NCI-H2196 treated with DMSO at 0.1 percent for 48 hours (cell line): ENCODE data around the gene AHSA1.
"Not testable (repeated sequence)": the region's sequence is repeated elsewhere in the genome, so short reads cannot be mapped to it uniquely, and the experiment has no call there.

Experiments used
- DNase-seq: peaks from one replicate; lab custom pipeline; 2025; ENCODE audit not compliant: unreplicated experiment; lab: John Stamatoyannopoulos, UW

The AHSA1 gene

DNA sequence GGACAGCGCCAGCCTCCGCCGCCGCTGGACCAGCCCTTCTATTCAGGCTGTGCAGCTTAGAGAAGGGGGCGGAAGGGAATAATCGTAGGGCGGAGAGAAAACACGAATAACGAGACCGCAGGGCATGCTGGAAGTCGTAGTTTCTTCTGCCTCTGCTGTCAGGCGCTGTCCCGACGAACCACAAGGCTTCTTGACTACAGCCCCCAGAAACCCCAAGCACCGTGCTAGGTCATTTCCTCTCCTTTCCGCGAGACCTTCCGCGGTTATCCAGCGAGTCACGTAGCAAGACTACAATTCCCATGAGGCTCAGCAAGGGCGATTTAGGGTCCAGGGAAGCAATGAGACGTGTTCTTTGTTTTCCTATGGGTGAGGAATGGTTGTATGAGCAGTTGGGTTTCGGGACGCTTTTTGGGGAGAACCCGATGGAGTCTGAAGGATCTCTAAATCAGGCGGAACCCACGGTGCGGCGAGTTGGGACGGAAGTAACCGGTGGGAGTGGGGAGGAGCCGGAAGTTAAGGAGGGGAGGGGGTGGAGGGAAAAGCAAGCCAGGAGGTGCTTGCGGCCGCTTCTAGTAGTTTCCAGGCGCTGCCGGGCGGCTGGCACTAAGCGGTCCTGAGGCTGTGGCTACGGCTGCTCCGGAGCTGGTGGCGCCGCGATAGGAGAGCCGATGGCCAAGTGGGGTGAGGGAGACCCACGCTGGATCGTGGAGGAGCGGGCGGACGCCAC lies at the start of gene AHSA1, which contains the start of gene VIPAS39:
TSS of gene AHSA1 (plus strand) at position 572 of the 727 bp plus-strand sequence. CDS start at position 669, 97 bp downstream.
TSS of gene VIPAS39 (minus strand) at position 80 of the 727 bp plus-strand sequence. CDS start 3,499 bp downstream, outside the sequence.
- DNase-seq: peak; percentile 98

DNA sequence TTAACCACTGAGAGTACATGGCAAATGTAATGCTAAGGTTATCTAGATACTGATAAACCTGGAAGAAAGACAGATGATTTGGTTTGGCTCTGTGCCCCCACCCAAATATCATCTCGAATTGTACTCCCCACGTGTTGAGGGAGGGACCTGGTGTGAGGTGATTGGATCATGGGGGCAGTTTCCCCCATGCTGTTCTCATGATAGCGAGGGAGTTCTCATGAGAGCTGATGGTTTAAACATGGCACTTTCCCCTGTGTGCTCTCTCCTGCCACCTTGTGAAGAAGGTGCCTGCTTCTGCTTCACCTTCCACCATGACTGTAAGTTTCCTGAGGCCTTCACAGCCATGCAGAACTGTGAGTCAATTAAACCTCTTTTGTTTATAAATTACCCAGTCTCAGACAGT lies 48.8 kb upstream of the AHSA1 start:
- no peak for DNase-seq

DNA sequence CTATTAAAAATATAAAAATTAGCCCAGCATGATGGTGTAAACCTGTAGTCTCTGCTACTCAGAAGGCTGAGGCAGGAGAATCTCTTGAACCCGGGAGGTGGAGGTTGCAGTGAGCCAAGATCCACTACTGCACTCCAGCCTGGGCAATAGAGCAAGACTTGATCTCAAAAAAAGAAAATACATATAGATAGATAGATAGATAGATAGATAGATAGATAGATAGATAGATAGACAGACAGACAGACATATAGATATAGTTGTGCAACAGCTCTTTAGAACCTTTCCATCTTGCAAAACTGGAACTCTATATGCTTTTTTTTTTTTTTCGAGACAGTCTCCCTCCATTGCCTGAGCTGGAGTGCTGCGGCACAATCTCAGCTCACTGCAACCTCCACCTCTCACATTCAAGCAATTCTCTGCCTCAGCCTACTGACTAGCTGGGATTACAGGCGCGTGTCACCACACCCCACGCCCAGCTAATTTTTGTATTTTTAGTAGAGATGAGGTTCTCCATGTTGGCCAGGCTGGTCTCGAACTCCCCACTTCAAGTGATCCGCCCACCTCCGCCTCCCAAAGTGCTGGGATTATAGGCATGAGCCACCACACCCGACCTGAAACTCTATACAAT lies 42.4 kb upstream of the AHSA1 start:
- DNase-seq: not testable (repeated sequence)

DNA sequence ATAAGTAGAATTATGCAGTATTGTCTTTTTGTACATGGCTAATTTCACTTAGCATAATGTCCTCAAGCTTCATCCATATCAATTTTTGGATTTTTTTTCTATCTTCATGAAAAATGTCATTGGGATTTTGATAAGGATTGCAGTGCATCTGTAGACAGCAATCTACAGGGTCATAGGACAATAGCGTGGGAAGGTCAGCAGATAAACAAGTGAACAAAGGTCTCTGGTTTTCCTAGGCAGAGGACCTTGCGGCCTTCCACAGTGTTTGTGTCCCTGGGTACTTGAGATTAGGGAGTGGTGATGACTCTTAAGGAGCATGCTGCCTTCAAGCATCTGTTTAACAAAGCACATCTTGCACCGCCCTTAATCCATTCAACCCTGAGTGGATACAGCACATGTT lies 41.8 kb upstream of the AHSA1 start:
- not testable (repeated sequence) for DNase-seq

DNA sequence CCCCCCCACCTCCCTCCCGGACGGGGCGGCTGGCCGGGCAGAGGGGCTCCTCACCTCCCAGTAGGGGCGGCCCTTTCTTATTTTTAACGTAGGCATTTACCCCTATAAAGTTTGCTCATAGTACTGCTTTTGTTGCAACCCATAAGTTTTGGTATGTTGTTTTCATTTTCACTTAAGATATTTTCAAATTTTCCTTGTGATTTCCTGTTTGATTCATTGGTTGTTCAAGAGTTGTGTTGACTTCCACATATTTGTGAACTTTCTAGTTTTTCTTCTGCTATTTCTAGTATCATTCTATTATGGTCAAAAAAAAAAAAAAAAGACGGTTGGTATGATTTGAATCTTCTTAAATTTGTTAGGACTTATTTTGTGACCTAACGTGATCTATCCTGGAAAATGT lies 41.1 kb upstream of the AHSA1 start:
- no peak for DNase-seq

DNA sequence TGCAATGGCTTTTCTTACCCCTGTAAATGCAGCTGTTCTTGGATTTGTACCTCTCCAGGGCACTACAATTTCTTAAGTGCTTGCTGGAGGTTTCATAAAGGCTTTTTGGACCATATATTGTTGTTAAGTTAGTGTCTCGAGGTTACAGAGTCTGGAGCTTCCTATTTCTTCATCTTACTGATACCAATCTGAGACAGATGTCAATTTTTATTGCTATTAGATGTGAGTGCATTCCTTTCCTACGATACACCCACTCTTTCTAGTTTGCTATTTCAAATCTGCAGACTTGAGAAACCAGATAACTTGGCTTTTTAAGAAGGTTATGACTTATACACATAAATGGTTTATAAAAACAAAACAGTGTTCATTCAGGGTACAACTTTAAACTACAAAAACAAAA lies 36.7 kb upstream of the AHSA1 start:
- DNase-seq: no peak

DNA sequence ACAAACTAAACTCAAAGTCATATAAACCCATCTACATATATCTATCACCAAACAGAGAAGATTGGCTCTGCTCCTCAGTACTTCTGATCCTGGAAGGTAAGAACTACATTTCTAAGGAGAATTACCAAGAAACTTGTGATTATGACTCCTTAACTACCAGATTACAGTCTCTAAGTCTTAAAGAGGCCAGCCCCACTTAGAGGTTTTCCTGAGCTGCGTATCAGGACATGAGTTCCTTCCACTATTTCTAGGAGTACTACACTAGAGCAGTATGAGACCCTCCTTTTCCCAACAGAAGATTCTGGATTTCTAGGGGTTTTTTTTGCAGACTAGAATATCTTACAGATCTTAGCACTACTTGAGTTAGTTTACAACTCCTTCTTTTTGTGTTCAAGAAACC lies 34.5 kb upstream of the AHSA1 start, which contains the start of gene NOXRED1:
TSS of gene NOXRED1 (minus strand) at position 101 of the 400 bp plus-strand sequence. CDS start 634 bp downstream, outside the sequence.
- no peak for DNase-seq

DNA sequence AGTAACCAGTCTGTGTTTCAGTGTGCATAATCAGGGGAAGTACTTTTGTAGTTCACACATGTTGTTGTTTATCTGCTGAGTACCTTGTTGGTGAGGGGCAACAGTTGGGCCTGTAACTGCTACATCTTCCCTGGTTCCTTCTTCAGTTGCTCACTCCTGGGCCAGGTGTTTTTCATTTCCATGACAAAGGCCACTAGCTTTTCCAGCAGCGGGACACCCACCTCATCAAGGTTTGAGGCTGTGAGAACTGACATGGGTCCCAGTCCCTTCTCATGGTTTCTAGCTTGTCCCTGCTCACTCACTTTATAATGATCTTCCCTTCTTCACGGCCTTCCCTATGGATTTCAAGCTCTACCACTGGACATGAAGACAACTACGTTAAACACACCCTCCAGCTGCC lies 33.0 kb upstream of the AHSA1 start:
- DNase-seq: no peak

DNA sequence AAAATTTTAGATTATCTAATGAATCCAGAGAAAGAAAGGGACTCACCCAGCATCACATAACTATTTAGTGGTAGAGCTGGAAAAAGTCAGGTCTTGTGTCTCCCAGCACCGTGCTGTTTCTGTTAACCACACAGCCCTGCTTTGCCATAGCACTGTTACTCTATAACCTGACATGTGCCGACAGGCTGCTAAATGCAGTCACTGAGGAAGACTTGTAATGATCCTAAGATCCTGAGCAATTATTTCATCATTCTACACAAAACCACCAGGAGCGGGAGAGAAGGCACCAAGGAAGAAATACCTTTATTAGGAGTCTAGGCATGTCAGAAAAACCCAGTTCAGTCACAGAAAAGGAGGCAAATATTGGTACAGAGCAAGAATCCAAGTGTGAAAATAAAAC lies 31.5 kb upstream of the AHSA1 start:
- DNase-seq: no peak

DNA sequence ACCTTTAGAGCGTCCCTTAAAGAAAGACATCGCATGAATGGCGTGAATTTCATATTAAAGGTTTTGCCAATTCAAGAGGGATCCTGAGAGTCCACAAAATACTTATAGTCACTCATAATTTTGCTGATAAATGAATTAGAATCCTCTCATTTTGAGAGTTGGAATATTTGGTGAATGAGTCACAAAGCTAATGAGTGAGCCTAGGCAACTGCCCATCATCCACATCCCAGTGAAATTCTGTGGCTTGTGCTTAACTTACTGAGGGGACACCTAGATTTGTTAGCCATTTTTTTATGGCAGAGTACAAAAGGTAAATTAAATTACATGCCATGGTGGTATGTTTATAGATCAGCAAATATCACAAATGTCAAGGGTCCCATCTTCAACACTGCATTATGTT lies 21.9 kb upstream of the AHSA1 start:
- DNase-seq: no peak

DNA sequence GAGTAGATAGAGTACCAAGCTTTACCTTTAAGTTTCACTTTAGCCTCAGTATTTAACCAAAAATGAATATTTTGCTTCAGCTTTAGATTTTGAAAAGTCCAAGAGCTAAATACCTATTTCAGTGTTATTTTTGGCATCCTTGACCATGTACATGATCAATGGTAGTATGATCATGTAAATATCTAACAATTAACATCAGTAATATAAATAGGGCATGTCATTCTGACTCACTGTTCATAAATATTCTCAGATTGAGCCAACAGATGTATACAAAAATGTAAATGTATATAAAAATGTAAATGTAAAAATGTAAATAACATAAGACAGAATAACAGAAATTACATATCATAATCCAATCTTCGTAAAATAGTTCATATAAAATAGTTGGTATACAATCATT lies 19.3 kb upstream of the AHSA1 start:
- no peak for DNase-seq

DNA sequence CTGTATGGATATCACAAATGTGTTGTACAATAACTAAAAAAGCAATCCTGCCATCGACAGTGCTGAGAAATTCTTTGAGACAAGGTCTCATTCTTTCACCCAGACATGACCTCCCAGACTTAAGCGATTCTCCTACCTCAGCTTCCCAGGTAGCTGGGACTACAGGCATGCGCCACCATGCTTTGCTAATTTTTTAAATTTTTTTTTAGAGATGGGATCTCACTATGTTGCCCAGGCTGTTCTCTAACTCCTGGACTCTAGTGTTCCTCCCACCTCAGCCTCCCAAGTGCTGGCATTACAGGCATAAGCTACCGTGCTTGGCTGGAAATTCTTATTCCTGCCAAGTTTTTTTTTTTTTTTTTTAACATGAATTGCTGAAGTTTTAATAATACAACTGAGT lies 18.0 kb upstream of the AHSA1 start:
- DNase-seq: no peak

DNA sequence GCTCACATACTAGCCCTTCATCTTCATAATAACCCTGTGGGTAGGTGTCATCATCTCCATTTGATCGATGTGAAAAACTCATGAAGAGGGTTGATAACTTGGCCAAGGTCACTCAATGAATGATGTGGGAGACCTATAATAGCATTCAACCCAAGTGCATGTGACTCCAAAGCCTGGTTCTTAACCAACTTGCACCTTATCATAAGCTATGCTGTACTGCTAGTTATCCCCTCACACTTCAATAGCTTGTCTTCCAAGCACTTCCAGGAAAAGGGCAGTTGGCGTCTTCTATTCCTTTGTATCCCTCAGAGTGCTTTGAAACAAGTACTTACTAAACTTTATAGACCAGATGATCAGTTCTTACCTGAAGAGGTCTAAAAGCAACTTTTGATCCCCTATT lies 15.7 kb upstream of the AHSA1 start:
- DNase-seq: no peak

DNA sequence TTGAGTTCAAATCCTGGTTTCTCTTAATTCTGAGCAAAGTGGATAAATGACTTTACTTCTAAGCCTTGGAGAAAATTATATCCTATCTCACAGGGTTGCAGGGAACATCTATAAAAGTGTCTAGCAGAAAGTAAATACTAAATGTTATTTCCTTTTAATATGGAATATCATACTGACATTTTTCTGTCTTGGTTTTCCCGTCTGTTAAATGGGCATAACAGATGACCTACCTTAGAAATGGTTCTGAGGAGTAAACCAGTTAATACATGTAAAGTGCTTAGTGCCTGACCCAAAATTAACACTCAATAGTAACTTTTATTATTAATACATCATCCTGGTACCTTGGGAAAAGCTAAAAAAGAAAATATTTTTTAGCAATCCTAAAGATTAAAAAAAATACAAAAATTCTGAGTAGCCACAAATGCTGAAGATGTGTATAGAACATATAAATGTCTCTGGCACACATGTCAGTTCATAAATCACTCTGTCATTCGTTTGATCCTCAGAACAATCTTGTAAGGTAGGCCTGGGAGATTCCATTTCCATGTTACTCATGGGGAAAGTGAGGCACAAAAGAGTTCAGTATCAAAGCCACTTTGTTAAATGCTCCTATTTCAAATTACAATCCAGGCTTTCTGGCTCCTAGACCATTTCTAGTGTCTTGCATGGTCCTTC lies 1.8 kb upstream of the AHSA1 start:
- DNase-seq: no peak

DNA sequence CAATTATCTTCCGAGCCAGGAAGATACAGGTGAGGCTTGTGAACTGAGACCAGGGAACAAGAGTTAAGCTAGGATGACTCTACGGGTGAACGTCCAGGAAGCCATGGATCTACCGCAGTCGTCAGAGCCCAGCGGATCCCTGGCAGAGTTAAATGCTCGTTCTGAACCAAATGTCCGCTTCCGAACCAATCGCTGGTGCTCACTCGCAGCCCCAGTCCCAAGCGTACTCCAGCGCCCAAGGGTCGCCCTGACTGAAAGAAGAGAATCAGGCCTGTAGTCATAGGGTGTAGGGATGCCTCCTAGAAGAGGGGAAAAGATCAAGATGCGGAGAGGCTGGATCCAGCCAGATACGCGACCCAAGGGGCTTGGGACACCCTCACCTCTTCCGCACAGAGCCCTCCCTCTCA lies 775 bp upstream of the AHSA1 start:
- no peak for DNase-seq

DNA sequence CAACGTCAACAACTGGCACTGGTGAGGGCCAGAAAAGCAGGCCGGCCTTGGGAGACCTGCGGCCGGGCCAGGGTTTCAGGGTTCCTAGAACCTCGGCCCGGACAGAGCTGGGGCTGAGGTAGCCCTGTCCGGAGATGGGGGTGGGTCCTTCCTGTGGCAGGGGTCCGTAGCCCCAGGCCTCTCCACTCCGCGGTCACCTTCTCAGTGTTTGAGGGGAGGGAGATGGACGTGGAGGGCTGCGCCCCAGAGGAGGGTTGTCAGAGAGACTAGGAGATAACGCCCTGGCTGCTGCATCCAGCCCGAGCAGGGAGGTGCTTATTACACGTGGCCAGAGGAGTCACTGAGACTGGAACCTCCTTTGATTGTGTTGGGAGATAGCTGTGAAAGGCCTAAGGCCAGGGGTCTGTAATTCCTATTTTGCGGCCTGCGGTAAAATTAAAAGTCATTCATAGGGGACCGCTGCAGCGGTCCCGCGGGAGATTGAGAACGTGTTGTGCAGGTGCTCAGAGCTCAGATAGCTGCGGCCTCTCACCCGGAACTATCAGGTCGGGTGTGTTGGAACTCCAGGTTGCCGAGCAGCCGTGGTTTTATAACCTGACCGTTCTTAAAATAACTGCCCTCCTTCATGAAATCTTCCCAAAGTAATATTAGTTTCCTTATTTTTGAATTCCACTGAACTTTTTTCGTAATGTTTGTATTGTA lies 507 bp downstream of the AHSA1 start:
- no peak for DNase-seq

DNA sequence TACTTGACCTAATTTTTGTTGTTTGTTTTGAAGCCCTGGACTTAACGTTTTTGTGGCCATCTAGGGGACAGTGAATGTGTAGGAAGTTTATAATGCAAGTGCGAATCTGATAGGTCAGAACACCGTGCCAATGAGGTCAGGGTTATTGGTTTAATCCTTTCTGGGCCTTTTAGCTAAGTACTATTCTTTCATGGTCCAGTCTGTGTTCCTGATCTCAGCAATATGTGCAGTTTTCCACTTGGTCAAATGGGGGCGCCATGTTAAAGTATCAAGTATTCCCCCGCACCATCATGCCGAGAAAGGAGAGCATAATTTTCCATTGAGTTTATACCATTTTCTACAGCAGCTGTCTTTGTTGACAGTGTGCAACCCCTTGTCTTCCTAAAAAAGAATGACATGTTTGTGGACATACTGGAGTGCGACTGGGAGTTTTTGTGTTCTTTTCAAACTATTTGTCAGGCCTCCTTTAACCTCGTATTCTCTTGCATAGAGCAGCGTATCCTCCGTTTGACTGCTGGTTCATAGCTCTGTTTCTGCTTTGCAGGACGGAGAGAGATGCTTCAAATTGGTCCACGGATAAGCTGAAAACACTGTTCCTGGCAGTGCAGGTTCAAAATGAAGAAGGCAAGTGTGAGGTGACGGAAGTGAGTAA lies 1.3 kb downstream of the AHSA1 start:
- peak; percentile 50 for DNase-seq

DNA sequence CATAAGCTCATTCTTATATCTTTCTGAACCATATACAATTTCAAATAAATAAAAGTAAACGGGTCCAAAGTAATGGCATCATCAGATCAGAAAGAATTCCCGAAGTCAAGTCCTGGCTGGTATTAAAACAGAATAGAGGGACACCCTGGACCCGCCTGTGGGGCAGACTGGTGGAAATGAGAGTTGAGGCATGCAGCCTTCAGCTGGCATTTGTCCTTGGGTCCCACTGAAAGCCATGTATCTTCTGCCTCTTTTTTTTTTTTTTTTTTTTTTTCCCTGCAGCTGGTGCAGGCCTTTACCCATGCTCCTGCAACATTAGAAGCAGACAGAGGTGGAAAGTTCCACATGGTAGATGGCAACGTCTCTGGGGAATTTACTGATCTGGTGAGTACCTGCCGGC lies 9.9 kb downstream of the AHSA1 start:
- no peak for DNase-seq

DNA sequence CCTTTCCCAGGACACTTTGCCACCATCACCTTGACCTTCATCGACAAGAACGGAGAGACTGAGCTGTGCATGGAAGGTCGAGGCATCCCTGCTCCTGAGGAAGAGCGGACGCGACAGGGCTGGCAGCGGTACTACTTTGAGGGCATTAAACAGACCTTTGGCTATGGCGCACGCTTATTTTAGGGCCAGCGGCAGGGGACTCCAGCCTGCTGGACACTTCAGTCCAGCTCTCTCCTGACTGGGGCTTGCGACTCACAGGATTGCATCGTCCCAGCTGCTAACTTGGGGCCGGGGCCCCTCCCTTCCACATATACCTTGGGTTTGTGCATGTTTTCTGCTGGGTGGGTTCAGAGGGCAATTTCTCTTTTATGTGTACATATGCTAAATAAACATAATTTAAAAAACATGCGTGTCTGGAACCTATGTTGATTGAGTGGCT lies 11.2 kb downstream of the AHSA1 start:
- no peak for DNase-seq

DNA sequence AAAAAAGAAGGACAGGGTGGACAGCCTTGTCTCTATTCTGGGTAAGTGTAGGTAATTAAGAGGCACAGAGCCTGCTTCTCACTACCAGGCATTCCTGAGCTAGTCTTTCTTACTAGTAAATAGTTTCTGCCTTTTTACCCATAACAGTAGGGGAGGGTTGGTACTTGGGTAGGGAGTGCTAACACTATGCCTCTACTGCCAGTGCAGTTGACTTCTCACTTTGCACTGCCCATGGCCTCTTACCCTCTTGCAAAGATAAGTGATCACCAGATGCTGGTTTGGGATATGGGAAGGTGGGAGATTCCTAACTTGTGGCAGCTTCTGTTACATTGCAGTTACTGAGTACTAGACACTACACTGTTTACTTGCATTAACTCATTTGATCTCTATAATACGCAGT lies 11.6 kb downstream of the AHSA1 start:
- DNase-seq: no peak
